ENCODE data around the gene EPHA7. TPM values are rescaled to one million over a fixed set of nuclear protein-coding genes. Genes with fewer than 3 reads are reported as not detected.
A peak's percentile ranks its signal among the peaks of the same experiment; 100 is the strongest.

Gene EPHA7
- total and polyA plus RNA-seq, 2 donors from 2014 or later = 2.6 to 27.0 TPM

DNA sequence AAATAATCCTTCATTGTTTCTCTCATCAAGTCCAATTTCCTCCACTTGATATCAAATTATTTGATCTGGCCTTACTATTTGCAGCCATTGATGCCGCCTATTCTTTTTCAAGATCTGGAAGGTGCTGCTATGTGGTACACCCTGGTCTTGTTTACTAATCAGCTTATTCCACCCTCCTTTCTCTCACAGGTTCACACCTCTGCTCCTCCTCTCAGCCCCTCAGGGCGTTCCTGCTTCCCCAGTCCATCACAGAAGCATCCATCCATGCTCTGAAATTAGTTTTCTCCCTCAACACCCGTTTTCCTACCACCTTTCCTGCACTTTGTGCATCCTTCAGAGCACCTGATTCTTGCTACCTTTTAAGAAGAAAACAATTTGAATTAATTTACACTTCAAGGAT, 183.6 kb downstream of the EPHA7 start:
- Histone ChIP-seq H3K4me3 (ENCODE audit: low read length in 3 of 3) (no peak overlapping the region), H3K4me1 (ENCODE audit: control insufficient read depth in 2 of 3, insufficient read depth in 2 of 3, low read depth in 1 of 3, low read length in 3 of 3) (no peaks in the 10 kb centered on the region), H3K9me3 (ENCODE audit: control insufficient read depth in 2 of 3, insufficient read depth in 1 of 3, low read length in 3 of 3) (no peaks in the 10 kb centered on the region), H3K36me3 (ENCODE audit: control insufficient read depth in 2 of 3, insufficient read depth in 3 of 3, low read length in 3 of 3) (no peaks in the 10 kb centered on the region), H3K9ac (ENCODE audit: low read length in 3 of 3) (no peak overlapping the region), H3K27ac (ENCODE audit: low read depth in 2 of 2, low read length in 2 of 2) (no peak overlapping the region), H3K27me3 (ENCODE audit: control insufficient read depth, insufficient read depth, low read length) (no peaks in the 10 kb centered on the region)
- TF ChIP-seq, protein P1, sequence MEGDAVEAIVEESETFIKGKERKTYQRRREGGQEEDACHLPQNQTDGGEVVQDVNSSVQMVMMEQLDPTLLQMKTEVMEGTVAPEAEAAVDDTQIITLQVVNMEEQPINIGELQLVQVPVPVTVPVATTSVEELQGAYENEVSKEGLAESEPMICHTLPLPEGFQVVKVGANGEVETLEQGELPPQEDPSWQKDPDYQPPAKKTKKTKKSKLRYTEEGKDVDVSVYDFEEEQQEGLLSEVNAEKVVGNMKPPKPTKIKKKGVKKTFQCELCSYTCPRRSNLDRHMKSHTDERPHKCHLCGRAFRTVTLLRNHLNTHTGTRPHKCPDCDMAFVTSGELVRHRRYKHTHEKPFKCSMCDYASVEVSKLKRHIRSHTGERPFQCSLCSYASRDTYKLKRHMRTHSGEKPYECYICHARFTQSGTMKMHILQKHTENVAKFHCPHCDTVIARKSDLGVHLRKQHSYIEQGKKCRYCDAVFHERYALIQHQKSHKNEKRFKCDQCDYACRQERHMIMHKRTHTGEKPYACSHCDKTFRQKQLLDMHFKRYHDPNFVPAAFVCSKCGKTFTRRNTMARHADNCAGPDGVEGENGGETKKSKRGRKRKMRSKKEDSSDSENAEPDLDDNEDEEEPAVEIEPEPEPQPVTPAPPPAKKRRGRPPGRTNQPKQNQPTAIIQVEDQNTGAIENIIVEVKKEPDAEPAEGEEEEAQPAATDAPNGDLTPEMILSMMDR (IDR thresholded peaks at IDR 0.05; ENCODE audit: borderline replicate concordance, extremely low read depth, insufficient read depth) = no peak
- intact Hi-C loops (cut with DNase I) = no loop called here
- FAIRE-seq (no peak), DNase-seq (peak in 1 of 5 donors; percentile 7)

DNA sequence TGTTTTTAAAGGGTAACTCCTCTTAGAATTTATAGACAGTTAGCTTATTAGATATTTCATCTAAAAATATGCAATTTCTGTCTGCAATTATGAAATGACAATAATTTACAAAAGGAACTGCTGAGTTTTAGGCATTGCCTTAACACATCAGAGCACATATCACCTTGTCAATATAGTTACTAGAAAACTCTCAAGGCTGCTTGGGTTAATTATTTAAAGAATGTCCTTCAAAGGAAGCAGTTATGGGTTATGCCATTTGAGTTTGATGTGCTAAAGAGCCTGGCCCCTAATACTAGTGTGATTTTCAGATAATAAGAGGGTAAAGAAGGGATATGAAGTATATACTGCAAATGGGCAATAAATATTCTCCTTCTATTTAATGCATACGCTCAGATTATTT, 192.5 kb downstream of the EPHA7 start:
- TF ChIP-seq, protein P1 (IDR thresholded peaks at IDR 0.05; ENCODE audit: borderline replicate concordance, extremely low read depth, insufficient read depth) = no peak
- H3K9me3 ChIP-seq (ENCODE audit: control insufficient read depth in 2 of 3, insufficient read depth in 1 of 3, low read length in 3 of 3) = no peaks in the 10 kb centered on the region
- no peaks in the 10 kb centered on the region for H3K36me3 ChIP-seq (ENCODE audit: control insufficient read depth in 2 of 3, insufficient read depth in 3 of 3, low read length in 3 of 3)
- no peak overlapping the region for H3K4me3 ChIP-seq (ENCODE audit: low read length in 3 of 3)
- no peak overlapping the region for H3K27ac ChIP-seq (ENCODE audit: low read depth in 2 of 2, low read length in 2 of 2)
- H3K27me3 ChIP-seq (ENCODE audit: control insufficient read depth, insufficient read depth, low read length) = no peaks in the 10 kb centered on the region
- H3K9ac ChIP-seq (ENCODE audit: low read length in 3 of 3) = no peak overlapping the region
- peak in 2 of 5 donors; percentile 25 to 30 for DNase-seq
- FAIRE-seq = no peak
- H3K4me1 ChIP-seq (ENCODE audit: control insufficient read depth in 2 of 3, insufficient read depth in 2 of 3, low read depth in 1 of 3, low read length in 3 of 3) = no peaks in the 10 kb centered on the region
- intact Hi-C loops (cut with DNase I) = no loop called here

DNA sequence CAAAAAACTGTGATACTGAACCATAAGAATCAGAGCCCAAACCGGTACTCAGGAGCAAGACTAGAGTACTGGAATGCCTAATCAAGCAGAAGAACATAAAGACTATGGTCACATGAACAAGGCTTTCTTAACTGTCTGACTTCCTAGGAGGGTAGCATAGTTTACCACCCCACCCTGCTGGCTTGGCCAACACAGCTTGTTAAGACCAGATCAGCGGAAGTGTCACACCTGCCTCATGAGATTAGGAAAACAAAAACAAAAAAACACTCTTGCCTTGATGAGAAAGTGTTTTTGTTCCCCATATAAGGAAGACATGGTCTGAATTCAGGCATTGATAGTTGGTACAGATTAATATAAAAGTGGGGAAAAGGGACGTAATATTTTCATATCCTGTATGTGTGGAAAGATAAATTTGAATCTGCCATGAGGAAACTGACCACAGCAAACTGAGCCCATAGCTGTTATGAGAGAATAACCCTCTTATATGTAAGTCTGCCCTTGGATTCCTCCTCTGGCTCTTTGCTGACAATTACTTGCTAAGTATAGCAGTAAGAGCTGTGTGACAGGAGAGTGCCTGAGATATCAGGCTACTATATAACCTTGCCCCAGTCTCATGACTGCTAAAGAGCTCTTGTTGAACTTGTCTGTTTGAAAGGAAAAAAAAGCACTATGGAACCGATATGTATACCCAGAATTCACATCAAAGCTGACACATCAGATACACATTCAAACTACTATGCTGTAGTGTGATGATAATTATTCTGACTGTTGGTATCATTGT, 197.1 kb downstream of the EPHA7 start:
- no peaks in the 10 kb centered on the region for H3K9me3 ChIP-seq (ENCODE audit: control insufficient read depth in 2 of 3, insufficient read depth in 1 of 3, low read length in 3 of 3)
- DNase-seq (no peak), FAIRE-seq (no peak)
- TF ChIP-seq, protein P1 (IDR thresholded peaks at IDR 0.05; ENCODE audit: borderline replicate concordance, extremely low read depth, insufficient read depth) = no peak
- no peaks in the 10 kb centered on the region for H3K27me3 ChIP-seq (ENCODE audit: control insufficient read depth, insufficient read depth, low read length)
- intact Hi-C loops (cut with DNase I) = no loop called here
- no peaks in the 10 kb centered on the region for H3K36me3 ChIP-seq (ENCODE audit: control insufficient read depth in 2 of 3, insufficient read depth in 3 of 3, low read length in 3 of 3)
- no peak overlapping the region for H3K4me3 ChIP-seq (ENCODE audit: low read length in 3 of 3)
- H3K4me1 ChIP-seq (ENCODE audit: control insufficient read depth in 2 of 3, insufficient read depth in 2 of 3, low read depth in 1 of 3, low read length in 3 of 3) = no peaks in the 10 kb centered on the region
- no peak overlapping the region for H3K9ac ChIP-seq (ENCODE audit: low read length in 3 of 3)
- H3K27ac ChIP-seq (ENCODE audit: low read depth in 2 of 2, low read length in 2 of 2) = no peak overlapping the region
